Measurements from ENCODE around the gene NMNAT1.

- no peak for TF ChIP-seq FOSL2 (IDR thresholded peaks at IDR 0.05)
- no peak for TF ChIP-seq FOSL2 (CRISPR knock-in tag; IDR thresholded peaks at IDR 0.05)
- no peak for TF ChIP-seq BHLHE40 (IDR thresholded peaks at IDR 0.05; ENCODE audit: low read depth, low read length)
- TF ChIP-seq KDM5A (IDR thresholded peaks at IDR 0.05), result no peak
- no peak for TF ChIP-seq RCOR1 (IDR thresholded peaks at IDR 0.05; ENCODE audit: low read depth, low read length)
- TF ChIP-seq CTCF (IDR thresholded peaks at IDR 0.05), result no peak
- TF ChIP-seq CHD2 (IDR thresholded peaks at IDR 0.05; ENCODE audit: low read length, partially characterized antibody), result no peak
These were observed 34.4 kb upstream of the NMNAT1 start for GRCh38 chr1:9908871-9909233.

Data from A549 (cell line).